ENCODE measurements around the gene PRKCB.

The PRKCB gene

GRCh38 chr16:23847251-23847650 lies 11.5 kb downstream of the PRKCB start:
- H3K4me3 ChIP-seq (ENCODE audit: low read length) = no peak overlapping the region
- TF ChIP-seq ZNF274 (IDR thresholded peaks at IDR 0.05; ENCODE audit: low read depth, low read length) = no peak

DNA sequence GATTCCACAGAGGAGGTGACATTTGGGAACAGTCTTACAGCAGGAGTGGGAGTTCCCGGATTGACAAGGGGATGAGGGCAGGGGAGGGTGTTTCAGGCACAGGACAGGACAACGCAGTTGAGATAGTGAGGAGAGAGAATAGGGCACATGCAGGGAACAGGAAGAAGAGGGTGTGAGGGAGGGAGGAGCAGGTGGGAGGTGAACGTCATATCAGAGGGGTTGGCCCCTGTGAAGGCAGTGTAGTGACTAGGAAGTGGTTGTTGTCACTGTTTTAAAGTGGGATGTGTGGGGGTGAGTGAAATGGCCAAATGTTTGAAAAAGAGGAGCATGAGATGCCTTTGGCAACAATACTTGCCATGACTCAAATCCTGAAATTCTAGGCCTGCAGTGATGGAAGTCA lies 12.2 kb downstream of the PRKCB start:
- no peak overlapping the region for H3K4me3 ChIP-seq (ENCODE audit: low read length)
- no peak for TF ChIP-seq ZNF274 (IDR thresholded peaks at IDR 0.05; ENCODE audit: low read depth, low read length)

GRCh38 chr16:23848958-23849357 lies 13.2 kb downstream of the PRKCB start:
- peak overlapping the region; percentile 26; the same call in 1 of the 2 replicates for H3K4me3 ChIP-seq (ENCODE audit: low read length)
- TF ChIP-seq ZNF274 (IDR thresholded peaks at IDR 0.05; ENCODE audit: low read depth, low read length) = no peak

- TF ChIP-seq ZNF274 (IDR thresholded peaks at IDR 0.05; ENCODE audit: low read depth, low read length) = no peak
- H3K4me3 ChIP-seq (ENCODE audit: low read length) = peak overlapping the region; percentile 24; the same call in 1 of the 2 replicates
These were observed 17.2 kb downstream of the PRKCB start for GRCh38 chr16:23852794-23853562.

GRCh38 chr16:23855010-23855409 lies 19.2 kb downstream of the PRKCB start:
- no peak overlapping the region for H3K4me3 ChIP-seq (ENCODE audit: low read length)
- TF ChIP-seq ZNF274 (IDR thresholded peaks at IDR 0.05; ENCODE audit: low read depth, low read length) = no peak

GRCh38 chr16:23856251-23856709 lies 20.5 kb downstream of the PRKCB start:
- H3K4me3 ChIP-seq (ENCODE audit: low read length) = no peak overlapping the region
- no peak for TF ChIP-seq ZNF274 (IDR thresholded peaks at IDR 0.05; ENCODE audit: low read depth, low read length)

- no peak overlapping the region for H3K4me3 ChIP-seq (ENCODE audit: low read length)
- TF ChIP-seq ZNF274 (IDR thresholded peaks at IDR 0.05; ENCODE audit: low read depth, low read length) = no peak
These were observed 21.6 kb downstream of the PRKCB start for GRCh38 chr16:23857256-23857880.

DNA sequence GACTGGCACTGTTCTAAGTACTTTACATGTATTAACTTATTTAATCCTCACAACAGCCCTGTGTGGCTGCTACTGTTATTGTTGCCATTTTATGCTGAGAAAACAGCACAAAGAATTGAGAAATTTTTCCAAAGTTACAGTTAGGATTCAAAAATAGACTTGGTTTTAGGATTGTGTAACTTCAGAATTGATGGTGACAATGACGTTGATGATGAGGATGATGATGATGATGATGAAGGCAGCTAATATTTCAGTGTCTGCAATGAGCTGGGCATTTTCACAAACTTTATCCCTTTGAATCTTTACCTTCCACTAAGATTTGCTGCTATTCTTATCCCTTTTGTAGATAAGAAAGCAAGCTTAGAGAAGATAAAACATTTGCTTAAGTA lies 22.1 kb downstream of the PRKCB start:
- H3K4me3 ChIP-seq (ENCODE audit: low read length) = no peak overlapping the region
- TF ChIP-seq ZNF274 (IDR thresholded peaks at IDR 0.05; ENCODE audit: low read depth, low read length) = no peak

GRCh38 chr16:23858542-23858941 lies 22.8 kb downstream of the PRKCB start:
- no peak for TF ChIP-seq ZNF274 (IDR thresholded peaks at IDR 0.05; ENCODE audit: low read depth, low read length)
- H3K4me3 ChIP-seq (ENCODE audit: low read length) = no peak overlapping the region

GRCh38 chr16:23859713-23860269 lies 24.0 kb downstream of the PRKCB start:
- no peak for TF ChIP-seq ZNF274 (IDR thresholded peaks at IDR 0.05; ENCODE audit: low read depth, low read length)
- H3K4me3 ChIP-seq (ENCODE audit: low read length) = no peak overlapping the region; the same call in 1 of the 2 replicates

DNA sequence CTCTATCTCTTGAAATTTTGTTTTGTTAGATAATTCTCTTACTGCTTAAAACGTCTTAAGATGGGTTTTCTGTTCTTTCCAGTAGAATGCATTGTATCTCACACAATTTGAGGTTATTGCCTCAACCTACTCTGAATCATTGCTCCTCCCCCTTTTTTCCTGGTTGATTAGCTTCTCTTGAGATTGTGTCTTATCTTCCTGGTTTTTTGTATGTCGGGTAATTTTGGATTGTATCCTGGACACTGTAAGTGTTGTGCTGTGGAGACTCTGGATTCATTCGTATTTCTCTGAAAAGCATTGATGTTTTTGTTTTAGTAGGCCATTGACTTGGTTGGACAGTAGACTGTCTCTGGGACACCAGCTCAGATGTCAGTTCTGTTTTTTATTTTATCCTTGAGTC lies 26.1 kb downstream of the PRKCB start:
- no peak for TF ChIP-seq ZNF274 (IDR thresholded peaks at IDR 0.05; ENCODE audit: low read depth, low read length)
- no peak overlapping the region for H3K4me3 ChIP-seq (ENCODE audit: low read length)

DNA sequence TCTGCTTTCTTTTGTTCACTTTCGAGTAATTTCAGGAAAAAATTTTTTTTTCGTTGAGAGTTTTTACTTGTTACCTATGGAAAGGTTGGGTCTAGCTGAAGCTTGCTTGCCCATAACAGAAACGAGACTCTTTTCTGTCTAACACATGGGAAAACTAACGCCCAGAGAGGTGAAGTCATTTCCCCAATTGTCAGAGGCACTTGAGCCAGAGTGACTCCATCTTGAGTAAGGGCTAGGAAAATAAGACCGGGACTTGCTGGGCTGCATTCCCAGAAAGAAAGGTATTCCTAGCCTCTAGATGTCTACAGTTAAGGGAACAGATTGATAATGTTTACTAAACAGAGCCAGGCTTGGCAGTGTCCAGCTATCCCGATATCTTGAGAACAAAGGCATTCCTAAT lies 26.8 kb downstream of the PRKCB start:
- TF ChIP-seq ZNF274 (IDR thresholded peaks at IDR 0.05; ENCODE audit: low read depth, low read length) = no peak
- H3K4me3 ChIP-seq (ENCODE audit: low read length) = no peak overlapping the region

DNA sequence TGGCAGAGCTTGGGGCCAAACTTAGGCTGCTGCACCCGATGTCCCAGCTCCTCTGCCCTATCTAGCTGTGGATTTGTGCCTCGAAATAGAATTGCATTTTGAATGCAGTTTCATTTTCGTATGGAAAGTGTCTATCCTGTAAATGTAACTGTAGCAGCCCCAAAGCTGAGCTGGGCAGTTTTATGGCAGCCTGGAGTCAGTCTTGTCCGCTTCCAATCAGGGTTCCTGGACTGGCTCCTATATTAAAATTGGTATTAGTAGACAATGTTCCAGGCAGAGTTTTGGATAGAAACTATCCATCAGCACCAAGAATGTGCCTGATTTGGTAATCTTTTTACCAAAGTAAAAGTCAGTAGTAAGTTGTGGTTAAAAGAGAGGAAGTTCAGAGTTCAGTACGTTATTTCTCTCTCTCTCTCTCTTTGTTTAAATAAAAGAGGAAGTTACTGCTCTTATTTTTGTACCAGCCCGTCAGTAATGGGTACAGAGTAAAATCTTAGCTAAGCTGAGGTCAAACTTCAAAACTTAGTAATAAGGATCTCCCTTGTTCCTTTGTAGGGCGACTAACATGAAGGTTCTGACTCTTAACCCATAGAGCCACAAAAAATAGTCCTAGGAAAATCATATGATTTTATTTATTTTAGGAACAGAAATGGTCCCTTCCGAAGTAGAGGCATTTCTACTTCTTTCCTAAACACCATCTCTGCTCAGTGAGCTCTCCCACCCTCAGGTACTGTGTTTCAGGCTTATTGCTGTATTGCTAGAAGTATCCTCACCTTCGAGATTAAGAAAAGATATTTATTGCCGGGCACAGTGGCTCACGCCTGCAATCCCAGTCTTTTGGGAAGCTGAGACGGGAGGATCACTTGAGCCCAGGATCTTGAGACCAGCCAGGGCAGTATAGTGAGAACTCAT lies 28.0 kb downstream of the PRKCB start:
- no peak for TF ChIP-seq ZNF274 (IDR thresholded peaks at IDR 0.05; ENCODE audit: low read depth, low read length)

GRCh38 chr16:23865853-23866252 lies 30.1 kb downstream of the PRKCB start:
- TF ChIP-seq ZNF274 (IDR thresholded peaks at IDR 0.05; ENCODE audit: low read depth, low read length) = no peak
- no peak overlapping the region for H3K4me3 ChIP-seq (ENCODE audit: low read length)

More for the DNA sequence above, 28.0 kb downstream of the PRKCB start:
- H3K4me3 ChIP-seq (ENCODE audit: low read length) = peak overlapping the region; percentile 76

All from GM08714 (cell line).